ENCODE results near the gene SLC26A2. TPM values are rescaled to one million over a fixed set of nuclear protein-coding genes. Genes with fewer than 3 reads are reported as not detected.

The SLC26A2 gene
- total RNA-seq, 1 donor from 2014 or later = 1.8 TPM

GRCh38 chr5:149954798-149955197 is 5.8 kb upstream of the SLC26A2 start:
- no peak for TF ChIP-seq CTCF (IDR thresholded peaks at IDR 0.05; ENCODE audit: insufficient read depth, low read length, severe bottlenecking)
- FAIRE-seq (no peak), DNase-seq (ENCODE audit: low read depth) (no peak)
- no peaks in the 10 kb centered on the region for H3K36me3 ChIP-seq (ENCODE audit: control insufficient read depth, insufficient read depth, low read length)
- H3K4me3 ChIP-seq (ENCODE audit: low read depth, low read length) = no peak overlapping the region
- no peaks in the 10 kb centered on the region for H3K27me3 ChIP-seq (ENCODE audit: control insufficient read depth, insufficient read depth, low read length)

- no peak for TF ChIP-seq CTCF (IDR thresholded peaks at IDR 0.05; ENCODE audit: insufficient read depth, low read length, severe bottlenecking)
- Histone ChIP-seq H3K4me3 (ENCODE audit: low read depth, low read length) (no peak overlapping the region), H3K27me3 (ENCODE audit: control insufficient read depth, insufficient read depth, low read length) (no peaks in the 10 kb centered on the region), H3K36me3 (ENCODE audit: control insufficient read depth, insufficient read depth, low read length) (no peaks in the 10 kb centered on the region)
- DNase-seq (ENCODE audit: low read depth) (no peak), FAIRE-seq (no peak)
Measured at GRCh38 chr5:149956685-149957084, 3.9 kb upstream of the SLC26A2 start.

DNA sequence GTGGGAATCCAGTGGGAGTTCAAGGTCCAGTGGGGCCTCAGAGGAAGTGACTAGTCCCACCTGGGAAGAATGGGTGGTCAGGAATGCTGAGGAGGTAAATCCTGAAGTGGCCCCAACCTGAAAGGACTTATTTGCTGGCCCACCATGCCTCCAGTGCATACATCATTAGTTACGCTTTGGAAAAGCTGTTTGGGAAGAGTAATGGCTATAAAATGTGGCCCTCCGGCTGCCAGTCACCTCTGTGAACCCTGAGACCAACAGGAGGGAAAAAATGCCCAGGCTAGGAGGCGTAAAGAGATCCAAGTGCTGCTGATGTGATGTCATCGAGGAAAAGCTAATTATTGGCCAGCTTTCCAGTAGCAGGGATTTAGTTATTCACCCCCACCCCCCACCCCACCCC is 2.7 kb upstream of the SLC26A2 start:
- Histone ChIP-seq H3K36me3 (ENCODE audit: control insufficient read depth, insufficient read depth, low read length) (no peaks in the 10 kb centered on the region), H3K4me3 (ENCODE audit: low read depth, low read length) (no peak overlapping the region), H3K27me3 (ENCODE audit: control insufficient read depth, insufficient read depth, low read length) (no peaks in the 10 kb centered on the region)
- no peak for TF ChIP-seq CTCF (IDR thresholded peaks at IDR 0.05; ENCODE audit: insufficient read depth, low read length, severe bottlenecking)
- no peak for DNase-seq (ENCODE audit: low read depth)
- no peak for FAIRE-seq

DNA sequence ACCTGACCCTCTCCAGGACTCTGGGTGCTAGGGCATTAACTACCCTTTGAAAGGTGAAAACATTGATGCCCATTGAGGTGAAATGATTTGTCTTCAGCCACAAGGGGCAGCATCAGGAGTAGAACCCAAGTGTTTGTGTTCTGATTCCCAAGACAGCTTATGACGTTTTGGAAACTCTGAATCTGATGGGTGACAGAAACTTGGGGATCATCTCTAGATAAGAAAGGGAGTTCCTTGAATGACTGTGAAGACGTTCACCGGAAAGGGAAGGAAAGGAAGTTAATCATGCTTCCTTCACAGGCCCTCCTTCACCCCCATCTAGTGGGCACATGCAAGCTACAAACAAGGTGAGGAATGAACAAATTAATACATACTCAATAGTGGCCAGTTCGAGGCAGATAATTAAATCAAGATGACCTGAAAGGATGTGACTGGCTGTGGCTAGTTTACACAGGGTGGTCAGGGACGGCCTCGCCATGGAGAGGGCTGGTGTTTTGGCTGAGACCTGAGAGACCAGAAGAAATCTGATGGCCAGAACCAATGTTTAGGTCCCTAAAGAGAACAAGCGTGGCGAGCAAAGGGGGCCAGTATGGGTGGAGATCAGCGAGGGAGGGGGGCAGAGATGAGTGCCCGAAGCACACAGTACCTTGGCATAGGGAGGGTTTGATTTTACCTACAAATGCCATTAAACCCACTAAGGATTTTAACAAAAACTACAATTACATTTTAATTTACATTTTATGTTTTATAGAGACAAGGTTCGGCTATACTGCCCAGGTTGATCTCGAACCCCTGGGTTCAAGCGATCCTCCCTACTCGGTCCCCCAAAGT is 937 bp upstream of the SLC26A2 start:
- DNase-seq (ENCODE audit: low read depth) (peak; percentile 85), FAIRE-seq (no peak)
- Histone ChIP-seq H3K27me3 (ENCODE audit: control insufficient read depth, insufficient read depth, low read length) (no peaks in the 10 kb centered on the region), H3K36me3 (ENCODE audit: control insufficient read depth, insufficient read depth, low read length) (no peaks in the 10 kb centered on the region), H3K4me3 (ENCODE audit: low read depth, low read length) (peak overlapping the region; percentile 65)
- peak; percentile 58 for TF ChIP-seq CTCF (IDR thresholded peaks at IDR 0.05; ENCODE audit: insufficient read depth, low read length, severe bottlenecking)

DNA sequence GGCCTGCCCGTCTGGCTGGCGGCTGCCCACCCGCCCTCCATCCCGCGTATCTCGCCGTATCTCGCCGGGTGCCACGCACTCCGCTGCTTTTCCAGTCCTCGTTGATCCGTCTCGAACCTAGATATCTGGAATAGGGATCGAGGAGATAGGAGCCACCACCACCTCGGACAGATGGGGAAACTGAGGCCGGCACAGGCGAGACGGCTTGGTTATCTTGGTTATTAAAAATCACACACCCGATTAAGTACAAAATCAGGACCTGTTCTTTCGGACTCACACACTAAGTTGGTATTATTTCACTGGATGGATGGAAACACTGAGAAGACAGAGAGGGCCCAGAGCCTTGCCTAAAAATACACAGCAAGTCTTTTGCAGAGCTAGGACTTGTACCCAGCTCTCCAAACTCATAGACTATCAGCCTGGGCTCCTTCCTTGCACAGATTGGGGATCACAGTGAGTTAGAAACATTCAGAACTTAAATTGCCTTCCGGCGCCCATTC is 678 bp downstream of the SLC26A2 start:
- no peak for TF ChIP-seq CTCF (IDR thresholded peaks at IDR 0.05; ENCODE audit: insufficient read depth, low read length, severe bottlenecking)
- Histone ChIP-seq H3K4me3 (ENCODE audit: low read depth, low read length) (peak overlapping the region; percentile 65), H3K36me3 (ENCODE audit: control insufficient read depth, insufficient read depth, low read length) (no peaks in the 10 kb centered on the region), H3K27me3 (ENCODE audit: control insufficient read depth, insufficient read depth, low read length) (no peaks in the 10 kb centered on the region)
- FAIRE-seq (no peak), DNase-seq (ENCODE audit: low read depth) (no peak)
